Panc1 (cell line): ENCODE measurements around the gene ZRANB3. TPM values are rescaled to one million over a fixed set of nuclear protein-coding genes. Genes with fewer than 3 reads are reported as not detected.

Experiments used
- ATAC-seq: fragments of 200-7000 bp; cut with Tn5 transposase; 2 replicates; pipeline ENCODE4 v1.9.1; 2020; ENCODE audit warnings: mild to moderate bottlenecking, moderate library complexity
- BruUV-seq: library from RNA; stranded (reverse); fragments of 400-500 nt; replicated peaks from 2 replicates; lab custom pipeline; 2021; lab: Mats Ljungman, UMichigan
- CTCF ChIA-PET: fragments of 300-600 bp; sonication (Branson Sonifier 250); formaldehyde crosslinking; loops from one replicate; lab custom pipeline; 2022; ENCODE audit warnings: antibody characterized with exemption; lab: Charles Lee
- POLR2A ChIA-PET: fragments of 300-600 bp; sonication (Branson Sonifier 250); formaldehyde crosslinking; loops from one replicate; lab custom pipeline; 2022; ENCODE audit warnings: antibody characterized with exemption; lab: Charles Lee
- DNase-seq: peaks from one replicate; pipeline ENCODE4 v3.0.0-alpha.2; 2010; ENCODE audit warnings: low read depth, low spot score
- H3K27ac ChIP-seq: 2 replicates; pipeline ENCODE4 v1.5.1; 2011; ENCODE audit warnings: mild to moderate bottlenecking, low read length, inconsistent platforms
- H3K27me3 ChIP-seq: fragments of 200-500 bp; sonication (Bioruptor generic); 2 replicates; pipeline ENCODE4 v1.6.0; 2014; ENCODE audit warnings: low read length, inconsistent platforms; ENCODE audit not compliant: control insufficient read depth, insufficient read depth
- H3K36me3 ChIP-seq: fragments of 200-500 bp; sonication (Bioruptor generic); 2 replicates; pipeline ENCODE4 v1.5.1; 2014; ENCODE audit warnings: inconsistent platforms, mild to moderate bottlenecking, low read length, moderate library complexity; ENCODE audit not compliant: control insufficient read depth, insufficient read depth
- H3K4me1 ChIP-seq: 2 replicates; pipeline ENCODE4 v1.5.1; 2011; ENCODE audit warnings: inconsistent platforms, mild to moderate bottlenecking, low read length, moderate library complexity; ENCODE audit not compliant: control insufficient read depth, insufficient read depth
- H3K4me3 ChIP-seq, 2 experiments: 2 replicates each; pipeline ENCODE4 v1.5.1; 2011 to 2012; ENCODE audit warnings: low read depth in 2 of 2, low read length in 2 of 2, mild to moderate bottlenecking in 2 of 2, inconsistent platforms in 1 of 2, moderate library complexity in 1 of 2
- H3K9me3 ChIP-seq: fragments of 200-500 bp; sonication (Bioruptor generic); 2 replicates; pipeline ENCODE4 v1.5.1; 2014; ENCODE audit warnings: low read depth, mild to moderate bottlenecking, inconsistent platforms, low read length, moderate library complexity; ENCODE audit not compliant: control insufficient read depth, insufficient read depth
- POLR2AphosphoS5 ChIP-seq: IDR thresholded peaks from 2 replicates; pipeline ENCODE4 v1.6.1; 2012; ENCODE audit warnings: mild to moderate bottlenecking, low read depth, low read length, moderate library complexity
- SIN3A ChIP-seq: IDR thresholded peaks from 2 replicates; pipeline ENCODE4 v1.6.1; 2012; ENCODE audit warnings: low read depth, mild to moderate bottlenecking, low read length, moderate library complexity, borderline replicate concordance; ENCODE audit not compliant: insufficient read depth
- TCF7L2 ChIP-seq: IDR thresholded peaks from 2 replicates; pipeline ENCODE4 v1.6.1; 2011; ENCODE audit warnings: mild to moderate bottlenecking, low read depth, low read length, inconsistent platforms
- in situ Hi-C: cut with HindIII; loops from 2 replicates; pipeline ENCODE4 v1.10.0; 2016; ENCODE audit warnings: low sequenced_read_pairs, low pct_unique_long_range_greater_than_20kb
- intact Hi-C: fragments of 100-400 bp; cut with micrococcal nuclease; formaldehyde crosslinking; loops from one replicate; pipeline ENCODE4 v1.10.0; 2022; ENCODE audit not compliant: unreplicated experiment
- total RNA-seq: library from RNA; stranded (reverse); gene quantifications from one replicate; pipeline ENCODE4 v1.2.1, GENCODE V29; 2021; ENCODE audit not compliant: unreplicated experiment
- TF ChIP-seq, protein P1 (sequence below): fragments of 450-650 bp; IDR thresholded peaks from 2 replicates; pipeline ENCODE4 v1.5.1; 2017; ENCODE audit warnings: mild to moderate bottlenecking
- TF ChIP-seq, protein P2 (sequence below), 2 experiments: IDR thresholded peaks; 2 replicates each; pipeline ENCODE4 v1.6.1; 2011 to 2012; ENCODE audit warnings: low read depth in 2 of 2, control low read depth in 1 of 2, low read length in 1 of 2, mild to moderate bottlenecking in 1 of 2, moderate library complexity in 1 of 2; ENCODE audit not compliant: insufficient read depth in 1 of 2

ZRANB3 gene
- total RNA-seq, 1 experiment from 2014 or later: 11.7 TPM

DNA sequence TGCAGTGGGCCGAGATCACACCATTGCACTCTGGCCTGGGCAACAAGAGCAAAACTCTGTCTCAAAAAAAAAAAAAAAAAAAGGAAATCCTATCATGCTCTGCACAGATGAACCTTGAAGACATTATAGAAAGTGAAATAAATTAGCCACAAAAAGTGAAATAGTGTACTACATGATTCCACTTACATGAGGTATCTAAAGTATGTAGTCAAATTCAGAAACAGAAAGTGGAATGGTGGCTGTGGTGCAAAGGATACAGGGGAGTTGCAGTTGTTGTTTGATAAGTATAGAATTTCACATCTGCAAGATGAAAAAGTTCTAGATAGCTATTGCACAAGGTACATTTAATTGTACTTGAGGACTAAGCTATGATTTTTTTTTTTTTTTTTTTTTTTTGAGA, 5.2 kb downstream of the ZRANB3 start:
- intact Hi-C loops (no loop called here), in situ Hi-C loops (no loop called here)
- H3K27me3 ChIP-seq: no peaks in the 10 kb centered on the region
- no peaks in the 10 kb centered on the region for H3K9me3 ChIP-seq
- H3K4me3 ChIP-seq: no peak overlapping the region
- ChIA-PET CTCF (interaction anchor here (0.6 kb wide), 1 partner anchor 446 kb away, joined by 6 read pairs; no protein-coding TSS in a partner anchor), POLR2A (interaction anchor here (0.6 kb wide), 1 partner anchor 113 kb away, joined by 5 read pairs; no protein-coding TSS in a partner anchor)
- ATAC-seq: no peak
- H3K27ac ChIP-seq: no peak overlapping the region
- no peak for DNase-seq
- TF ChIP-seq SIN3A (no peak), POLR2AphosphoS5 (no peak), TCF7L2 (no peak)
- TF ChIP-seq, protein P1, sequence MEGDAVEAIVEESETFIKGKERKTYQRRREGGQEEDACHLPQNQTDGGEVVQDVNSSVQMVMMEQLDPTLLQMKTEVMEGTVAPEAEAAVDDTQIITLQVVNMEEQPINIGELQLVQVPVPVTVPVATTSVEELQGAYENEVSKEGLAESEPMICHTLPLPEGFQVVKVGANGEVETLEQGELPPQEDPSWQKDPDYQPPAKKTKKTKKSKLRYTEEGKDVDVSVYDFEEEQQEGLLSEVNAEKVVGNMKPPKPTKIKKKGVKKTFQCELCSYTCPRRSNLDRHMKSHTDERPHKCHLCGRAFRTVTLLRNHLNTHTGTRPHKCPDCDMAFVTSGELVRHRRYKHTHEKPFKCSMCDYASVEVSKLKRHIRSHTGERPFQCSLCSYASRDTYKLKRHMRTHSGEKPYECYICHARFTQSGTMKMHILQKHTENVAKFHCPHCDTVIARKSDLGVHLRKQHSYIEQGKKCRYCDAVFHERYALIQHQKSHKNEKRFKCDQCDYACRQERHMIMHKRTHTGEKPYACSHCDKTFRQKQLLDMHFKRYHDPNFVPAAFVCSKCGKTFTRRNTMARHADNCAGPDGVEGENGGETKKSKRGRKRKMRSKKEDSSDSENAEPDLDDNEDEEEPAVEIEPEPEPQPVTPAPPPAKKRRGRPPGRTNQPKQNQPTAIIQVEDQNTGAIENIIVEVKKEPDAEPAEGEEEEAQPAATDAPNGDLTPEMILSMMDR: no peak
- TF ChIP-seq, protein P2, sequence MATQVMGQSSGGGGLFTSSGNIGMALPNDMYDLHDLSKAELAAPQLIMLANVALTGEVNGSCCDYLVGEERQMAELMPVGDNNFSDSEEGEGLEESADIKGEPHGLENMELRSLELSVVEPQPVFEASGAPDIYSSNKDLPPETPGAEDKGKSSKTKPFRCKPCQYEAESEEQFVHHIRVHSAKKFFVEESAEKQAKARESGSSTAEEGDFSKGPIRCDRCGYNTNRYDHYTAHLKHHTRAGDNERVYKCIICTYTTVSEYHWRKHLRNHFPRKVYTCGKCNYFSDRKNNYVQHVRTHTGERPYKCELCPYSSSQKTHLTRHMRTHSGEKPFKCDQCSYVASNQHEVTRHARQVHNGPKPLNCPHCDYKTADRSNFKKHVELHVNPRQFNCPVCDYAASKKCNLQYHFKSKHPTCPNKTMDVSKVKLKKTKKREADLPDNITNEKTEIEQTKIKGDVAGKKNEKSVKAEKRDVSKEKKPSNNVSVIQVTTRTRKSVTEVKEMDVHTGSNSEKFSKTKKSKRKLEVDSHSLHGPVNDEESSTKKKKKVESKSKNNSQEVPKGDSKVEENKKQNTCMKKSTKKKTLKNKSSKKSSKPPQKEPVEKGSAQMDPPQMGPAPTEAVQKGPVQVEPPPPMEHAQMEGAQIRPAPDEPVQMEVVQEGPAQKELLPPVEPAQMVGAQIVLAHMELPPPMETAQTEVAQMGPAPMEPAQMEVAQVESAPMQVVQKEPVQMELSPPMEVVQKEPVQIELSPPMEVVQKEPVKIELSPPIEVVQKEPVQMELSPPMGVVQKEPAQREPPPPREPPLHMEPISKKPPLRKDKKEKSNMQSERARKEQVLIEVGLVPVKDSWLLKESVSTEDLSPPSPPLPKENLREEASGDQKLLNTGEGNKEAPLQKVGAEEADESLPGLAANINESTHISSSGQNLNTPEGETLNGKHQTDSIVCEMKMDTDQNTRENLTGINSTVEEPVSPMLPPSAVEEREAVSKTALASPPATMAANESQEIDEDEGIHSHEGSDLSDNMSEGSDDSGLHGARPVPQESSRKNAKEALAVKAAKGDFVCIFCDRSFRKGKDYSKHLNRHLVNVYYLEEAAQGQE (IDR thresholded peaks at IDR 0.05; ENCODE audit: insufficient read depth in 1 of 2, low read depth in 2 of 2, low read length in 1 of 2): no peak
- no TSS peak for BruUV-seq
- peaks cover 13% of the 10 kb centered on the region; the same call in 1 of the 2 replicates for H3K4me1 ChIP-seq
- H3K36me3 ChIP-seq: no peaks in the 10 kb centered on the region

DNA sequence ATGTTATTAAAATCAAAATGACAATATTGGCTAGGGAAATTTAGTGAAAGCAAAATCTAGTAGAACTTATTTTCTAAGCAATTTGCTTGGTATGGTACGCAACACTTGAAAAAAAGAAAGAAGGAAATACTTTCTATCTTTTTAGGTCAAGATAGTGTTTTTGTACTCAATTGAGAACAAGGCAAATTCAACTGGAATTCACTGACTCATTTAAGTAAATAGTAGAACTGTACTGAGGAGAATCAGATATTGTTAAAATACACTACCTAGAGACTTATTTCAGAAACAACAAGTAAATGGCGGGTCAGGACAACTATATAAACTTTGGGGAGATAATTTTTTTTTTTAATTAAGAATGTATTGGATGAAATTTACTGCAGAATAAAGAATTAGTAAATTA, 18.9 kb downstream of the ZRANB3 start:
- TF ChIP-seq POLR2AphosphoS5 (no peak), SIN3A (no peak), TCF7L2 (no peak)
- TF ChIP-seq, protein P1: no peak
- TF ChIP-seq, protein P2 (IDR thresholded peaks at IDR 0.05; ENCODE audit: insufficient read depth in 1 of 2, low read depth in 2 of 2, low read length in 1 of 2): no peak
- Histone ChIP-seq H3K9me3 (peaks cover 6% of the 10 kb centered on the region; the same call in 1 of the 2 replicates), H3K4me3 (no peak overlapping the region), H3K4me1 (no peaks in the 10 kb centered on the region), H3K27me3 (no peaks in the 10 kb centered on the region), H3K36me3 (no peaks in the 10 kb centered on the region), H3K27ac (no peak overlapping the region)
- no TSS peak for BruUV-seq
- DNase-seq (no peak), ATAC-seq (no peak)
- in situ Hi-C loops: no loop called here
- intact Hi-C loops: no loop called here
- CTCF ChIA-PET: no interaction called here
- POLR2A ChIA-PET: no interaction called here
